Measurements from ENCODE around the gene SUN2. TPM values are rescaled to one million over a fixed set of nuclear protein-coding genes. Genes with fewer than 3 reads are reported as not detected.

Gene SUN2
- total RNA-seq, 4 donors from 2014 or later = 118 to 285 (median 175) TPM

- Histone ChIP-seq H3K9me3 (no peaks in the 10 kb centered on the region), H3K27ac (peak overlapping the region in 1 of 2 donors; percentile 97), H3K4me1 (peaks cover 0 to 22% of the 10 kb centered on the region in 2 donors), H3K4me3 (peak overlapping the region; percentile 60 to 82), H3K36me3 (no peaks in the 10 kb centered on the region), H3K27me3 (no peaks in the 10 kb centered on the region)
- intact Hi-C loops (cut with DNase I; ENCODE audit: low total_unique reads) = no loop called here
- no peak for DNase-seq
- TF ChIP-seq, protein P1, sequence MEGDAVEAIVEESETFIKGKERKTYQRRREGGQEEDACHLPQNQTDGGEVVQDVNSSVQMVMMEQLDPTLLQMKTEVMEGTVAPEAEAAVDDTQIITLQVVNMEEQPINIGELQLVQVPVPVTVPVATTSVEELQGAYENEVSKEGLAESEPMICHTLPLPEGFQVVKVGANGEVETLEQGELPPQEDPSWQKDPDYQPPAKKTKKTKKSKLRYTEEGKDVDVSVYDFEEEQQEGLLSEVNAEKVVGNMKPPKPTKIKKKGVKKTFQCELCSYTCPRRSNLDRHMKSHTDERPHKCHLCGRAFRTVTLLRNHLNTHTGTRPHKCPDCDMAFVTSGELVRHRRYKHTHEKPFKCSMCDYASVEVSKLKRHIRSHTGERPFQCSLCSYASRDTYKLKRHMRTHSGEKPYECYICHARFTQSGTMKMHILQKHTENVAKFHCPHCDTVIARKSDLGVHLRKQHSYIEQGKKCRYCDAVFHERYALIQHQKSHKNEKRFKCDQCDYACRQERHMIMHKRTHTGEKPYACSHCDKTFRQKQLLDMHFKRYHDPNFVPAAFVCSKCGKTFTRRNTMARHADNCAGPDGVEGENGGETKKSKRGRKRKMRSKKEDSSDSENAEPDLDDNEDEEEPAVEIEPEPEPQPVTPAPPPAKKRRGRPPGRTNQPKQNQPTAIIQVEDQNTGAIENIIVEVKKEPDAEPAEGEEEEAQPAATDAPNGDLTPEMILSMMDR (IDR thresholded peaks at IDR 0.05) = no peak
- TF ChIP-seq POLR2A (IDR thresholded peaks at IDR 0.05) = no peak
Observed at GRCh38 chr22:38698407-38699094, 57.2 kb downstream of the SUN2 start.

DNA sequence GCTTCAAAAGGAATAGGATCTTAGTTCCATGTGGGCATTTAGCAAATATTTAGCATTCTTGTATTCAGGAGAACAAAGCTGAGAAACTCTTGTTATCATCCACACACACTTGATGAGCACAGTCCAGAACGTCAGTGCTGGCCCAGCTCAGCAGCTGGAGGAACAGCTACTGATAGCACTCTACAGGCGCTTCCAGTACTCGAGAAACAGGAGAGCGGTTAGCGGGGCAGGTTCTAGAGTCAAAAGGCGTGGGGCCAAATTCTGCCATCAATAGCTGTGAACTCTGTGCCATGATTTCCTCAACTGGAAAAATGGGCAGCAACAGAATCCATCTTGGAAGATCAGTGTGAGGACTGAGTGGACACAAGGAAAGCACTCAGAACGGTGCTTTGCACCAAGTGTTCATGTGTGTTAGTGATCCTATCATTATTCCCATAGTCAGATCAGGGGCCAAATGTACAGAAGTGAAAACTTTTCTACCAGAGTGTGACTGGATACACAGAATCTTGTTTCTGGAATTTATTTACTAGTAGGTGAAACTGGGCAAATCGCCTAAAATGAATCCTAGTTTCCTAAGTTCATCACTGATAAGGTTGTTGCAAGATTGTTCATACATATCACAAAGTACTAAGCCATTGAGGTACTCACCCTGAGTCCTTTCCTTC lies 58.2 kb downstream of the SUN2 start:
- Histone ChIP-seq H3K9me3 (no peaks in the 10 kb centered on the region), H3K4me3 (no peak overlapping the region), H3K27me3 (no peaks in the 10 kb centered on the region), H3K36me3 (no peaks in the 10 kb centered on the region), H3K27ac (peak overlapping the region; percentile 25 to 56), H3K4me1 (peaks cover 0 to 22% of the 10 kb centered on the region in 2 donors)
- DNase-seq = no peak
- intact Hi-C loops (cut with DNase I; ENCODE audit: low total_unique reads) = no loop called here
- TF ChIP-seq POLR2A (IDR thresholded peaks at IDR 0.05) = no peak
- TF ChIP-seq, protein P1 (IDR thresholded peaks at IDR 0.05) = no peak

DNA sequence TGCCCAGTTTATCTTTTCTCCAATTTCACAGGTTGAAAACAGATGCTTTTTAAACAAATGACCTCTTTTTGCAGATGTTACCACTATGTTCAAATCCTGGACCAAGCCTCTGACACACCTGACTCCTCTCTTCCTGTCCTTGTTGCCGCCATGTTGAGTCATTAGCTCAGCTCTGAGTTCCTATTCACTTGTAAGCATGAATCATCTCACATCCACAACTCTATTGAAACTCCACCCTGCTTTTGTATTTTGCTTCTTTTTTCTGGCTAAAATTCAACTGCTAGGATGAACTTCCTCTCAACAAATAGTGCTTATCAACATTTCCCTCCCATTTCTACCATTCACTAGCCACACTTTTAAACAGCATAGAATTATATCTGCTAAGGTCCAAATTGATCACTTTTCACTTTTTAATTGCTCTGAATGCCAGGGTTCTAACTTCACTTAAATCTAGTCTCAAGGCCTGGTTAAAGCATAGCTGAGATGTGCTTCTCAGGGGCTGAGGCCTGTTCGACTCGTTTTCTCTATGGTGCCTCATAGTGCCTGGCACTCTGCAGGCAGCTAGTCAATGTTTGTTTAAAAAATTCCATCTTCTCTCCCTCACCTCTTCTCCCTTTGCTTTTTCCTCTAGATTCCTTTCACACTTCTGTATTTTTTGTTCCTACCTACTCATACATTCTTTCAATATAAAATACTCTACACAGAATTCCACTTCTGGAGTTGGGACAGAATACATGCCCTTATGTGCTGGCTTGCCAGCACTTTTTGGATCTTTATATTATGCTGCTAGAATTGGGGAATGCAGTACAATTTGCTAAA lies 59.0 kb downstream of the SUN2 start:
- H3K4me3 ChIP-seq = no peak overlapping the region
- H3K27me3 ChIP-seq = no peaks in the 10 kb centered on the region
- intact Hi-C loops (cut with DNase I; ENCODE audit: low total_unique reads) = no loop called here
- no peaks in the 10 kb centered on the region for H3K9me3 ChIP-seq
- H3K4me1 ChIP-seq = peaks cover 0 to 22% of the 10 kb centered on the region in 2 donors
- H3K36me3 ChIP-seq = no peaks in the 10 kb centered on the region
- TF ChIP-seq, protein P1 (IDR thresholded peaks at IDR 0.05) = no peak
- TF ChIP-seq POLR2A (IDR thresholded peaks at IDR 0.05) = no peak
- DNase-seq = no peak
- peak overlapping the region; percentile 25 to 56 for H3K27ac ChIP-seq

GRCh38 chr22:38694940-38695339 lies 60.9 kb downstream of the SUN2 start:
- Histone ChIP-seq H3K27me3 (no peaks in the 10 kb centered on the region), H3K36me3 (no peaks in the 10 kb centered on the region), H3K4me3 (no peak overlapping the region), H3K9me3 (no peaks in the 10 kb centered on the region), H3K4me1 (peaks cover 0 to 19% of the 10 kb centered on the region in 2 donors), H3K27ac (no peak overlapping the region)
- no peak for TF ChIP-seq POLR2A (IDR thresholded peaks at IDR 0.05)
- TF ChIP-seq, protein P1 (IDR thresholded peaks at IDR 0.05) = no peak
- DNase-seq = no peak
- intact Hi-C loops (cut with DNase I; ENCODE audit: low total_unique reads) = no loop called here

All from uterus (tissue), 4 donors.